22Rv1 (cell line): ENCODE measurements around the gene UGT1A8.
"Not testable (repeated sequence)": the region's sequence is repeated elsewhere in the genome, so short reads cannot be mapped to it uniquely, and the experiment has no call there.

ENCODE experiments used
- ZFX ChIP-seq: fragments of 450-650 bp; IDR thresholded peaks from 2 replicates; pipeline ENCODE4 v1.6.1; 2017; ENCODE audit warnings: antibody characterized with exemption, borderline replicate concordance
- TF ChIP-seq, protein P1 (sequence below): fragments of 450-650 bp; IDR thresholded peaks from 2 replicates; pipeline ENCODE4 v1.5.1; 2017; ENCODE audit warnings: mild to moderate bottlenecking

DNA sequence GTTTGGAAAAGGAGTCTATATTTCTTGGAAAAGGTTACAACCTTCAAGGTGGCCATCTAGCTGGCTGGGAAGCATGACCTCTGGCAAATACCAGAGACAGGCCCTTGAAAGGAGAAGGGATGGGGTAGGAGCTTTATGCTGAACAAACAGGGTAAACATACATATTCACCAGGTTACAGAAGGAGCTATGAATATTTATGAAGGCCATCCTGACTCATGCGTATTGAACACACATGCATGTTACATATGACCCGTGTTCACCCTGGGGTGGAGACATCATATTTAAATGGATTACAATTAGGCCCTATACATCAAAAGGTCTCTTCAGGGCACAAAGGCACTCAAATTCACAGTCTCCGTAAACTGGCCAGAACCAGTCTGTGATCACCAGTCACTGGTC, 38.5 kb downstream of the UGT1A8 start:
- TF ChIP-seq, protein P1, sequence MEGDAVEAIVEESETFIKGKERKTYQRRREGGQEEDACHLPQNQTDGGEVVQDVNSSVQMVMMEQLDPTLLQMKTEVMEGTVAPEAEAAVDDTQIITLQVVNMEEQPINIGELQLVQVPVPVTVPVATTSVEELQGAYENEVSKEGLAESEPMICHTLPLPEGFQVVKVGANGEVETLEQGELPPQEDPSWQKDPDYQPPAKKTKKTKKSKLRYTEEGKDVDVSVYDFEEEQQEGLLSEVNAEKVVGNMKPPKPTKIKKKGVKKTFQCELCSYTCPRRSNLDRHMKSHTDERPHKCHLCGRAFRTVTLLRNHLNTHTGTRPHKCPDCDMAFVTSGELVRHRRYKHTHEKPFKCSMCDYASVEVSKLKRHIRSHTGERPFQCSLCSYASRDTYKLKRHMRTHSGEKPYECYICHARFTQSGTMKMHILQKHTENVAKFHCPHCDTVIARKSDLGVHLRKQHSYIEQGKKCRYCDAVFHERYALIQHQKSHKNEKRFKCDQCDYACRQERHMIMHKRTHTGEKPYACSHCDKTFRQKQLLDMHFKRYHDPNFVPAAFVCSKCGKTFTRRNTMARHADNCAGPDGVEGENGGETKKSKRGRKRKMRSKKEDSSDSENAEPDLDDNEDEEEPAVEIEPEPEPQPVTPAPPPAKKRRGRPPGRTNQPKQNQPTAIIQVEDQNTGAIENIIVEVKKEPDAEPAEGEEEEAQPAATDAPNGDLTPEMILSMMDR: not testable (repeated sequence)
- not testable (repeated sequence) for TF ChIP-seq ZFX
